Transverse colon (tissue), 4 donors: Measurements from ENCODE around the gene CD82.

Source experiments
- EP300 ChIP-seq: sonication (generic); formaldehyde crosslinking; IDR thresholded peaks from one replicate; pipeline ENCODE4 v1.6.1; 2017; ENCODE audit warnings: antibody characterized with exemption, low read depth
- POLR2A ChIP-seq: fragments of 450-650 bp; IDR thresholded peaks from one replicate; pipeline ENCODE4 v1.6.1; 2016; ENCODE audit warnings: antibody characterized with exemption, mild to moderate bottlenecking, moderate library complexity
- POLR2AphosphoS5 ChIP-seq, 3 donors: sonication (generic); formaldehyde crosslinking; IDR thresholded peaks; one replicate each; pipeline ENCODE4 v1.6.1; 2016; ENCODE audit warnings: antibody characterized with exemption in 3 of 3
- TF ChIP-seq, protein P1 (sequence below), 5 experiments: fragments of 200-600 bp in 3 of 5; fragments of 450-650 bp in 2 of 5; sonication (generic) in 3 of 5; IDR thresholded peaks; 1 replicate in 2 of 5; 2 replicates in 3 of 5; pipeline ENCODE4 v1.5.1; 2016 to 2017; ENCODE audit warnings: antibody characterized with exemption in 5 of 5, inconsistent platforms in 3 of 5, mild to moderate bottlenecking in 2 of 5, moderate library complexity in 1 of 5

DNA sequence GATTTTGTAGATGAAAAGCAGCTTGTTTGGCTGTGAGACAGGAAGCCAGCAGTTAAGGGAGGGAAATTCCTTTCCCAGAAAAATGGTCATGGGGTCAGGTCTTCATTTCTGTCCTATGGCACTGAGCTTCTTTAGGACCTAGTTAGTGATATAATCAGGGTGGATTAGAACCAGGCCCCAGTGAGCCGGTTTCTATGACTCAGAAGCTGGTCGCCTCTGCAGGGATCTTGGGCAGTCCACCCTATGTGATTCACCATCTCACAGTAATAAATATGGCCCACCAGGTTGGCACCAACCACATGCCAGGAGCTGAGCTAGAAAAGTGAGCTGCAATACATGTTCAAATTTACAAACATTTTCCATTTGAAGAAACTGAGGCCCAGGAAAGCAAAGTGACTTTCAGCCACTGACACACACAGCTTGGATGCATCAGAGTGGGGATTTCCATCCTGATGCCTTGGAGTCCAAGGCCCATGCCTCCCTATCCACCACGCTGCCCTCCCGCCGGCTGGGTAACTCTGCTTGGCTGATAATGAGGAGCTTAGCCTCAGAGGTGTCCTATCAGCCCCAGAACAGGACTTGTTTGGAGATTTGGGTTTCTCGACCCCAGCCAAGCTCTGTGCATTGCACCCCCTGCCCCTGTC is 42.0 kb downstream of the CD82 start:
- TF ChIP-seq POLR2A: no peak
- TF ChIP-seq, protein P1, sequence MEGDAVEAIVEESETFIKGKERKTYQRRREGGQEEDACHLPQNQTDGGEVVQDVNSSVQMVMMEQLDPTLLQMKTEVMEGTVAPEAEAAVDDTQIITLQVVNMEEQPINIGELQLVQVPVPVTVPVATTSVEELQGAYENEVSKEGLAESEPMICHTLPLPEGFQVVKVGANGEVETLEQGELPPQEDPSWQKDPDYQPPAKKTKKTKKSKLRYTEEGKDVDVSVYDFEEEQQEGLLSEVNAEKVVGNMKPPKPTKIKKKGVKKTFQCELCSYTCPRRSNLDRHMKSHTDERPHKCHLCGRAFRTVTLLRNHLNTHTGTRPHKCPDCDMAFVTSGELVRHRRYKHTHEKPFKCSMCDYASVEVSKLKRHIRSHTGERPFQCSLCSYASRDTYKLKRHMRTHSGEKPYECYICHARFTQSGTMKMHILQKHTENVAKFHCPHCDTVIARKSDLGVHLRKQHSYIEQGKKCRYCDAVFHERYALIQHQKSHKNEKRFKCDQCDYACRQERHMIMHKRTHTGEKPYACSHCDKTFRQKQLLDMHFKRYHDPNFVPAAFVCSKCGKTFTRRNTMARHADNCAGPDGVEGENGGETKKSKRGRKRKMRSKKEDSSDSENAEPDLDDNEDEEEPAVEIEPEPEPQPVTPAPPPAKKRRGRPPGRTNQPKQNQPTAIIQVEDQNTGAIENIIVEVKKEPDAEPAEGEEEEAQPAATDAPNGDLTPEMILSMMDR (IDR thresholded peaks at IDR 0.05): no peak
- TF ChIP-seq POLR2AphosphoS5 (IDR thresholded peaks at IDR 0.05): no peak
- TF ChIP-seq EP300: no peak
